Measurements from ENCODE around the gene RPL13A.
"Not testable (repeated sequence)": the region's sequence is repeated elsewhere in the genome, so short reads cannot be mapped to it uniquely, and the experiment has no call there.

RPL13A gene

DNA sequence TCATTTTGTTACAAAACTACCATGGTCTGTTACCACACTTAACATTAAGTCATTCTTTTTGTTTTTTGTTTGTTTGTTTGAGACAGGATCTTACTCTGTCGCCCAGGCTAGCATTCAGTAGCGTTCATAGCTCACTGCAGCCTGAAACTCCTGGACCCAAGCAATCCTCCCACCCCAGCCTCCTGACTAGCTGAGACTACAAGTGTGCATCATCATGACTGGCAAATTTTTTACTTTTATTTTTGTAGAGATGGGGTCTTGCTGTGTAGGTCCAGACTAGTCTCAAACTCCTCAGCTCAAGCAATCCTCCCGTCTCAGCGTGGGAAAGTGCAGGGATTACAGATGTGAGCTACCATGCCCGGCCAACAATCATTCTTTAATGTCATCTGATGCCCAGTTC is 31.1 kb upstream of the RPL13A start:
- DNase-seq (ENCODE audit: low read depth) = no peak
- TF ChIP-seq, protein P1, sequence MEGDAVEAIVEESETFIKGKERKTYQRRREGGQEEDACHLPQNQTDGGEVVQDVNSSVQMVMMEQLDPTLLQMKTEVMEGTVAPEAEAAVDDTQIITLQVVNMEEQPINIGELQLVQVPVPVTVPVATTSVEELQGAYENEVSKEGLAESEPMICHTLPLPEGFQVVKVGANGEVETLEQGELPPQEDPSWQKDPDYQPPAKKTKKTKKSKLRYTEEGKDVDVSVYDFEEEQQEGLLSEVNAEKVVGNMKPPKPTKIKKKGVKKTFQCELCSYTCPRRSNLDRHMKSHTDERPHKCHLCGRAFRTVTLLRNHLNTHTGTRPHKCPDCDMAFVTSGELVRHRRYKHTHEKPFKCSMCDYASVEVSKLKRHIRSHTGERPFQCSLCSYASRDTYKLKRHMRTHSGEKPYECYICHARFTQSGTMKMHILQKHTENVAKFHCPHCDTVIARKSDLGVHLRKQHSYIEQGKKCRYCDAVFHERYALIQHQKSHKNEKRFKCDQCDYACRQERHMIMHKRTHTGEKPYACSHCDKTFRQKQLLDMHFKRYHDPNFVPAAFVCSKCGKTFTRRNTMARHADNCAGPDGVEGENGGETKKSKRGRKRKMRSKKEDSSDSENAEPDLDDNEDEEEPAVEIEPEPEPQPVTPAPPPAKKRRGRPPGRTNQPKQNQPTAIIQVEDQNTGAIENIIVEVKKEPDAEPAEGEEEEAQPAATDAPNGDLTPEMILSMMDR (IDR thresholded peaks at IDR 0.05; ENCODE audit: control insufficient read depth, insufficient read depth, low read depth, low read length, missing control alignments) = no peak
- no peak overlapping the region for H3K4me3 ChIP-seq (ENCODE audit: control insufficient read depth, low read depth, low read length)

DNA sequence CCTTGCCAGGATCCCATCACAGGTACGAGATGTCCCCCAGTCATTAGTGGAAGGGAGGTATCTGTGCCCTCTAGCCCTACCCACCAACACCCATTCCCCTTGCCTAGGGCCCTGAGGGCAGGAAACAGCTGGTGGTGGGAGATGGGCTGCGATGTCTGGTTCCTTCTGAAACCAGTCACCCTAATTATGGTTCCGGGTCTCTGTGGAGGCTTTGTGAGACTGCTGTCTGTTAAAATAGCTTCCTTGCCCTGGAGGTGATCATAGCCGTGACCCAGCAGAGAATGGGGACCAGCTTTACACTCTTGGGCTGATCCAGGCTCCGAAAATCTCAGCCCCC is 28.9 kb upstream of the RPL13A start:
- TF ChIP-seq, protein P1 (IDR thresholded peaks at IDR 0.05; ENCODE audit: control insufficient read depth, insufficient read depth, low read depth, low read length, missing control alignments) = no peak
- H3K4me3 ChIP-seq (ENCODE audit: control insufficient read depth, low read depth, low read length) = no peak overlapping the region
- no peak for DNase-seq (ENCODE audit: low read depth)

DNA sequence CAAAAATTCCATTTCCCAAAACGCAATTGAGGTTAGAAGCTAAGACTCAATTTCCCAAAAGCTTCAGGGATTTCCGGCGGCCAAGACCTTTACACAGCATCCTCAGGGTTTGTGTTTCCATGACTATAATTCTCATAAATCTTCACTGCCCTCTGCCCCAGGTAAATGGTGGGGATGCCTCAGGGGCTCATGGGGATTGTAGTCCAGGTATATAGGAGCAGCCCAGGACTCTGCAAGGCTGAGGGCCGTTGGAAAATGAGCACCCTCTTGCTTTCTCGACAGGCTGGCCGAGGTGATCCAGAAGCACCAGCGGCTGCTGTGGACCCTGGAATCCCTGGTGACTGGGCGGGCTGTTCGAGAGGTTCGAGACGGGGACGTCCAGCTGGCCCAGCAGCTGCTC is 28.0 kb upstream of the RPL13A start:
- H3K4me3 ChIP-seq (ENCODE audit: control insufficient read depth, low read depth, low read length) = no peak overlapping the region
- no peak for DNase-seq (ENCODE audit: low read depth)
- TF ChIP-seq, protein P1 (IDR thresholded peaks at IDR 0.05; ENCODE audit: control insufficient read depth, insufficient read depth, low read depth, low read length, missing control alignments) = no peak

DNA sequence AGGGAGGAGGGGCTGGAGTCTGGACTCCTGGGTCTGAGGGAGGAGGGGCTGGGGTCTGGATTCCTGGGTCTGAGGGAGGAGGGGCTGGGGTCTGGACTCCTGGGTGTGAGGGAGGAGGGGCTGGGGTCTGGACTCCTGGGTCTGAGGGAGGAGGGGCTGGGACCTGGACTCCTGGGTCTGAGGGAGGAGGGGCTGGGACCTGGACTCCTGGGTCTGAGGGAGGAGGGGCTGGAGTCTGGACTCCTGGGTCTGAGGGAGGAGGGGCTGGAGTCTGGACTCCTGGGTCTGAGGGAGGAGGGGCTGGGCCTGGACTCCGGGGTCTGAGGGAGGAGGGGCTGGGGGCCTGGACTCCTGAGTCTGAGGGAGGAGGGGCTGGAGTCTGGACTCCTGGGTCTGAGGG is 26.3 kb upstream of the RPL13A start:
- not testable (repeated sequence) for DNase-seq (ENCODE audit: low read depth); H3K4me3 ChIP-seq (ENCODE audit: control insufficient read depth, low read depth, low read length)

DNA sequence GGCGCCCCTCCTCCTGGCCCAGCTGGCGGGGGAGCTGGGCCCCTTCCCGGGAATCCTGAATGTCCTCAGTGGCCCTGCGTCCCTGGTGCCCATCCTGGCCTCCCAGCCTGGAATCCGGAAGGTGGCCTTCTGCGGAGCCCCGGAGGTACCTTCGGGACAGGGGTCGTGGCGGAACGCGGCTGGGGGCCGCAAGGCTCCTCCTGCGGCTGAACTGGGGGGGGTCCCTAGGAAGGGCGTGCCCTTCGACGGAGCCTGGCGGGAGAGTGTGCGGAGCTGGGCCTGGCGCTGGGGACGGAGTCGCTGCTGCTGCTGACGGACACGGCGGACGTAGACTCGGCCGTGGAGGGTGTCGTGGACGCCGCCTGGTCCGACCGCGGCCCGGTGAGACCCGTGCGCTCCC is 25.8 kb upstream of the RPL13A start:
- TF ChIP-seq, protein P1 (IDR thresholded peaks at IDR 0.05; ENCODE audit: control insufficient read depth, insufficient read depth, low read depth, low read length, missing control alignments) = no peak
- no peak overlapping the region for H3K4me3 ChIP-seq (ENCODE audit: control insufficient read depth, low read depth, low read length)
- DNase-seq (ENCODE audit: low read depth) = no peak

DNA sequence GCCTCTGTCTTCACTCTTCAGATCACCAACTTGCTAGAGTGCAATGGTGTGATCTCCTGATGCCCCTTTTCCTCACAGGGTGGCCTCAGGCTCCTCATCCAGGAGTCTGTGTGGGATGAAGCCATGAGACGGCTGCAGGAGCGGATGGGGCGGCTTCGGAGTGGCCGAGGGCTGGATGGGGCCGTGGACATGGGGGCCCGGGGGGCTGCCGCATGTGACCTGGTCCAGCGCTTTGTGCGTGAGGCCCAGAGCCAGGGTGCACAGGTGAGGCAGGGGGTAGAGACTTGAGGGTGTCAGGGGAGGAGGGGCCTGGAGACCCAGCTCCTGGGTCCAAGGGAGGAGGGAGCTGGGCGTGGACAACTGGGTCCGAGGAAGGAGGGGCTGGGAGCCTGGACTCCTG is 24.9 kb upstream of the RPL13A start:
- TF ChIP-seq, protein P1 (IDR thresholded peaks at IDR 0.05; ENCODE audit: control insufficient read depth, insufficient read depth, low read depth, low read length, missing control alignments) = no peak
- no peak overlapping the region for H3K4me3 ChIP-seq (ENCODE audit: control insufficient read depth, low read depth, low read length)
- no peak for DNase-seq (ENCODE audit: low read depth)

DNA sequence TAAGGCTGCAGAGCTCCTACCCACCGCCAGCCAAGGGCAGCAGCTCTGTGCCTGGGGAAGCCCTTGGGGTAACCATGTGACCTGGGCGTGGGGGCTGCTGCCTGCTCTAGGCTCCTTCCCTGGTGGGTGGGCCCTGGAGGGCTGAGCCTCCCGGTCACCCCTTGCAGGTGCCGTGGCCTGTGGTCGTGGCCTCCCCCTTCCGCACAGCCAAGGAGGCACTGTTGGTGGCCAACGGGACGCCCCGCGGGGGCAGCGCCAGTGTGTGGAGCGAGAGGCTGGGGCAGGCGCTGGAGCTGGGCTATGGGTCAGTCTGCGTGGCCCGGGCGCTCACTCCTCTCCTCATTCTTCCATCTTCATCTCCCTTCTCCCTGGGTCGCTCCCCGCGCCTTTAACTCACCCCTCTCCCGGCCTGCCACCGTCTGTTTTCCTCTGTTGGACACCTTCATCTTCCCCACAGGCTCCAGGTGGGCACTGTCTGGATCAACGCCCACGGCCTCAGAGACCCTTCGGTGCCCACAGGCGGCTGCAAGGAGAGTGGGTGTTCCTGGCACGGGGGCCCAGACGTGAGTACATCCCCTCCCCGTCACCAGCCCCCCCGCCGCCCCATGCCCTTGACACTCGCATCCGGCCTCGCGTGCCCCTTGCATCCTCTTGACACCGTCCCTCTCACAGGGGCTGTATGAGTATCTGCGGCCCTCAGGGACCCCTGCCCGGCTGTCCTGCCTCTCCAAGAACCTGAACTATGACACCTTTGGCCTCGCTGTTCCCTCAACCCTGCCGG is 23.3 kb upstream of the RPL13A start:
- no peak for DNase-seq (ENCODE audit: low read depth)
- TF ChIP-seq, protein P1 (IDR thresholded peaks at IDR 0.05; ENCODE audit: control insufficient read depth, insufficient read depth, low read depth, low read length, missing control alignments) = no peak
- no peak overlapping the region for H3K4me3 ChIP-seq (ENCODE audit: control insufficient read depth, low read depth, low read length)

Measured in AG09309 (cell line).